K562 (cell line): ENCODE results near the gene CHD3. TPM values are rescaled to one million over a fixed set of nuclear protein-coding genes. Genes with fewer than 3 reads are reported as not detected.

Source experiments
- ATF1 ChIP-seq, 2 experiments: fragments of 450-650 bp in 1 of 2; IDR thresholded peaks; 2 replicates each; pipeline ENCODE4 v1.6.1; 2016; ENCODE audit warnings: missing compliant biosample characterization in 1 of 2, missing genetic modification characterization in 1 of 2
- CBX2 ChIP-seq: fragments of 200-600 bp; sonication (generic); IDR thresholded peaks from one replicate; pipeline ENCODE4 v1.6.1; 2012; ENCODE audit warnings: mild to moderate bottlenecking, low read length, inconsistent platforms; ENCODE audit not compliant: insufficient read depth, poor library complexity, severe bottlenecking
- CCNT2 ChIP-seq: IDR thresholded peaks from 2 replicates; pipeline ENCODE4 v1.6.1; 2011; ENCODE audit warnings: borderline replicate concordance, low read depth, mild to moderate bottlenecking, moderate library complexity, mixed read lengths, low read length; ENCODE audit not compliant: insufficient read length; ENCODE audit errors: extremely low read depth
- CHD4 ChIP-seq: fragments of 200-600 bp; sonication (generic); IDR thresholded peaks from 3 replicates; pipeline ENCODE4 v1.6.1; 2012; ENCODE audit warnings: low read depth, mild to moderate bottlenecking, mixed read lengths, low read length, inconsistent platforms; ENCODE audit not compliant: insufficient read depth, insufficient replicate concordance, poor library complexity, severe bottlenecking
- CXXC5 ChIP-seq: fragments of 250-450 bp; sonication (Bioruptor Pico); IDR thresholded peaks from 2 replicates; pipeline ENCODE4 v1.8.0; 2022; ENCODE audit warnings: inconsistent platforms, mild to moderate bottlenecking, moderate library complexity
- EP400 ChIP-seq: fragments of 450-650 bp; IDR thresholded peaks from 2 replicates; pipeline ENCODE4 v1.6.1; 2017; ENCODE audit warnings: antibody characterized with exemption, mild to moderate bottlenecking, moderate library complexity
- FOSL1 ChIP-seq: fragments of 200-800 bp; sonication (Bioruptor generic); conservative IDR thresholded peaks from 2 replicates; pipeline ENCODE4 v1.6.1; 2016; ENCODE audit warnings: missing genetic modification characterization, missing compliant biosample characterization
- FOXJ2 ChIP-seq: fragments of 200-800 bp; sonication (Bioruptor generic); IDR thresholded peaks from 2 replicates; pipeline ENCODE4 v1.6.1; 2016; ENCODE audit warnings: missing genetic modification characterization, missing compliant biosample characterization
- FOXJ3 ChIP-seq: sonication (generic); formaldehyde crosslinking; IDR thresholded peaks from 2 replicates; pipeline ENCODE4 v1.4.0; 2020; ENCODE audit warnings: mild to moderate bottlenecking, missing genetic modification reagents
- HDGF ChIP-seq: fragments of 450-650 bp; IDR thresholded peaks from 2 replicates; pipeline ENCODE4 v1.6.1; 2016
- JUND ChIP-seq, 2 experiments: IDR thresholded peaks; 2 replicates in 1 of 2; 3 replicates in 1 of 2; pipeline ENCODE4 v1.6.1; 2011; ENCODE audit warnings: borderline replicate concordance in 2 of 2, low read depth in 2 of 2, low read length in 2 of 2, improper control_type of control experiment in 1 of 2, missing biosample characterization in 1 of 2, missing genetic modification characterization in 1 of 2, missing genetic modification reagents in 1 of 2
- PTTG1 ChIP-seq: fragments of 450-650 bp; IDR thresholded peaks from 2 replicates; pipeline ENCODE4 v1.6.1; 2016; ENCODE audit warnings: low read depth, mild to moderate bottlenecking, missing genetic modification characterization, missing compliant biosample characterization
- WHSC1 ChIP-seq: IDR thresholded peaks from one replicate; pipeline ENCODE4 v1.6.1; 2012; ENCODE audit warnings: low read length, control low read depth, inconsistent platforms
- ZNF124 ChIP-seq: sonication (generic); formaldehyde crosslinking; IDR thresholded peaks from 2 replicates; pipeline ENCODE4 v1.8.1; 2022; ENCODE audit warnings: missing genetic modification reagents
- ZNF274 ChIP-seq: IDR thresholded peaks from 2 replicates; pipeline ENCODE4 v1.6.1; 2011; ENCODE audit warnings: low read depth, mild to moderate bottlenecking, low read length, moderate library complexity, borderline replicate concordance
- ZNF316 ChIP-seq: fragments of 450-650 bp; IDR thresholded peaks from 2 replicates; pipeline ENCODE4 v1.6.1; 2016
- ZNF324 ChIP-seq: fragments of 250-450 bp; sonication (Bioruptor Pico); IDR thresholded peaks from 2 replicates; pipeline ENCODE4 v1.4.0; 2020; ENCODE audit warnings: mild to moderate bottlenecking
- ZNF384 ChIP-seq: IDR thresholded peaks from 2 replicates; pipeline ENCODE4 v1.6.1; 2012; ENCODE audit warnings: low read depth, low read length, improper control_type of control experiment
- ZNF57 ChIP-seq: fragments of 450-650 bp; formaldehyde crosslinking; IDR thresholded peaks from 2 replicates; pipeline ENCODE4 v1.4.0; 2020; ENCODE audit warnings: mild to moderate bottlenecking, moderate library complexity
- ZZZ3 ChIP-seq: fragments of 450-650 bp; IDR thresholded peaks from 2 replicates; pipeline ENCODE4 v1.6.1; 2016; ENCODE audit warnings: antibody characterized with exemption, mild to moderate bottlenecking, moderate library complexity
- polyA plus RNA-seq, 8 experiments: library from polyadenylated mRNA; depleted of rRNA in 4 of 8; stranded (reverse) in 5 of 8; unstranded in 3 of 8; fragments of >200 nt; fragmentation: Nextera tagmentation in 2 of 8; fragmentation: Illumina TruSeq in 1 of 8; extraction: Ambion mirVana in 2 of 8; extraction: Trizol in 1 of 8; gene quantifications; 2 replicates each; pipeline versions ENCODE4 v1.2.1 to v1.2.3, GENCODE V29; 2011 to 2014; ENCODE audit warnings: inconsistent platforms in 1 of 8, missing spikeins in 1 of 8
- total RNA-seq, 7 experiments: library from RNA; depleted of rRNA in 6 of 7; stranded (reverse); fragments of >200 nt in 6 of 7; fragmentation: Illumina TruSeq in 2 of 7; extraction: Trizol in 2 of 7; gene quantifications; 2 replicates each; pipeline versions ENCODE4 v1.2.1 to v1.2.3, GENCODE V29; 2011 to 2021; ENCODE audit warnings: low replicate concordance in 1 of 7
- TF ChIP-seq, protein P1 (sequence below), 2 experiments: IDR thresholded peaks; 2 replicates each; pipeline ENCODE4 v1.6.1; 2011; ENCODE audit warnings: borderline replicate concordance in 1 of 2, control low read depth in 1 of 2, low read depth in 1 of 2, low read length in 1 of 2, mild to moderate bottlenecking in 1 of 2, mixed read lengths in 1 of 2, moderate library complexity in 1 of 2; ENCODE audit not compliant: insufficient read depth in 1 of 2, insufficient read length in 1 of 2, poor library complexity in 1 of 2, severe bottlenecking in 1 of 2; ENCODE audit errors: extremely low read depth in 1 of 2
- TF ChIP-seq, protein P2 (sequence below): fragments of 450-650 bp; IDR thresholded peaks from 2 replicates; pipeline ENCODE4 v1.6.1; 2017; ENCODE audit warnings: antibody characterized with exemption, mild to moderate bottlenecking

Gene CHD3
- total and polyA plus RNA-seq, 9 of the 15 experiments (the other 6 are each of a cell fraction or from before 2014, with no cell fraction given): 0.39 to 38.2 (median 21.2) TPM

DNA sequence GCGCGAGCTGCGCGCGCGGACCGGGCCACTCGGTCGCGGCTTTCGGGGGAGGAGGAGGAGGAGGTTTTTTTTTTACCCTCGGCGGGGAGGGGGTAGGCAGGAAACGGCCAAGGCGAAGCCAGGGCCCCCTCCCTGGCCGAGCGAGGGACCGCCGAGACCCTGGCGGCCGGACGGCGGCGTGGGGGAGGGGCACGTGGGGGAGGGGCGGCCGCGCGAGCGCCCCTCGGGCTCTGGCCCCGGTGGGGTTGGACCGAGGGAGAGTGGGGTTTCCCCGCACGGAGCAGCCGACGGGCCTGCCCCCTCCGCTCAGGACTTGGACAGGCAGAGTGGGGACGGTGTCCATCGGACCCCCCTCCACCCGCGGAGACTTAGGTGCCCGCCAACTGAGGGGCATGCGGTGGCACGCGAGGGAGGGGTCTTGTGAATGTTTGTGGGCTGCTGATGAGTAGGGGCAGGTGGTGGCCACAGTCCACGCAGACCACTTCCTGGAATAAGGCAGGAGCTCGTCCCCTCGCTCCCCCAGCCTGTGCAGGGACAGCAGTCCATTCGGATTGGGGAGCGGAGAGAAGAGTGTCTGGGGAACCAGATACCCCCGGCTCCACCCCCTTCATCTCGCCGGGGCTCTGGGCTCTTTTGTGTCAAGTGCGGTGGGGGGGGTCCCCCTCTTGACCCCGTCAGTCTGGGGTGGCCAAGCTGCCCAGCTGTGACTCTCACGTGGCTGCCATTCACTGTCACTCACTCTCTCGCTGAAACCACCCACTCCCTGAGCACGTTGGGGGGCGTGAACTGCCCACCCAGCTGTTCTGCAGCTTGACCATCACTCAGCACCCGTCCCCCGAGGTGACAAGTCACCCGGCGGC is 3.0 kb upstream of the CHD3 start (continued):
- TF ChIP-seq ATF1 (CRISPR knock-in tag; IDR thresholded peaks at IDR 0.05) (no peak), ATF1 (tag; IDR thresholded peaks at IDR 0.05) (peak; percentile 19; the same call in 1 of the 2 replicates), ZNF384 (peak; percentile 98), FOXJ2 (no peak), ZNF274 (no peak), JUND (IDR thresholded peaks at IDR 0.05; ENCODE audit: borderline replicate concordance, low read depth, low read length) (no peak), JUND (tag; IDR thresholded peaks at IDR 0.05; ENCODE audit: borderline replicate concordance, low read depth, low read length) (no peak), FOSL1 (peak; percentile 34; the same call in 1 of the 2 replicates), CCNT2 (peak; percentile 50), ZZZ3 (no peak), ZNF316 (no peak), ZNF324 (CRISPR knock-in tag) (no peak), CXXC5 (CRISPR knock-in tag) (peak; percentile 43; the same call in 1 of the 2 replicates), EP400 (peak; percentile 31; the same call in 1 of the 2 replicates), ZNF57 (CRISPR knock-in tag) (no peak), CHD4 (peak; percentile 11), ZNF124 (CRISPR knock-in tag) (no peak), CBX2 (no peak), PTTG1 (tag) (no peak), HDGF (no peak), FOXJ3 (CRISPR knock-in tag) (no peak), WHSC1 (no peak)
- TF ChIP-seq, protein P1, sequence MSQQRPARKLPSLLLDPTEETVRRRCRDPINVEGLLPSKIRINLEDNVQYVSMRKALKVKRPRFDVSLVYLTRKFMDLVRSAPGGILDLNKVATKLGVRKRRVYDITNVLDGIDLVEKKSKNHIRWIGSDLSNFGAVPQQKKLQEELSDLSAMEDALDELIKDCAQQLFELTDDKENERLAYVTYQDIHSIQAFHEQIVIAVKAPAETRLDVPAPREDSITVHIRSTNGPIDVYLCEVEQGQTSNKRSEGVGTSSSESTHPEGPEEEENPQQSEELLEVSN (IDR thresholded peaks at IDR 0.05; ENCODE audit: borderline replicate concordance in 1 of 2, extremely low read depth in 1 of 2, insufficient read depth in 1 of 2, insufficient read length in 1 of 2, low read depth in 1 of 2, low read length in 1 of 2, poor library complexity in 1 of 2, severe bottlenecking in 1 of 2): peak in 1 of 2 experiments; percentile 39
- TF ChIP-seq, protein P2, sequence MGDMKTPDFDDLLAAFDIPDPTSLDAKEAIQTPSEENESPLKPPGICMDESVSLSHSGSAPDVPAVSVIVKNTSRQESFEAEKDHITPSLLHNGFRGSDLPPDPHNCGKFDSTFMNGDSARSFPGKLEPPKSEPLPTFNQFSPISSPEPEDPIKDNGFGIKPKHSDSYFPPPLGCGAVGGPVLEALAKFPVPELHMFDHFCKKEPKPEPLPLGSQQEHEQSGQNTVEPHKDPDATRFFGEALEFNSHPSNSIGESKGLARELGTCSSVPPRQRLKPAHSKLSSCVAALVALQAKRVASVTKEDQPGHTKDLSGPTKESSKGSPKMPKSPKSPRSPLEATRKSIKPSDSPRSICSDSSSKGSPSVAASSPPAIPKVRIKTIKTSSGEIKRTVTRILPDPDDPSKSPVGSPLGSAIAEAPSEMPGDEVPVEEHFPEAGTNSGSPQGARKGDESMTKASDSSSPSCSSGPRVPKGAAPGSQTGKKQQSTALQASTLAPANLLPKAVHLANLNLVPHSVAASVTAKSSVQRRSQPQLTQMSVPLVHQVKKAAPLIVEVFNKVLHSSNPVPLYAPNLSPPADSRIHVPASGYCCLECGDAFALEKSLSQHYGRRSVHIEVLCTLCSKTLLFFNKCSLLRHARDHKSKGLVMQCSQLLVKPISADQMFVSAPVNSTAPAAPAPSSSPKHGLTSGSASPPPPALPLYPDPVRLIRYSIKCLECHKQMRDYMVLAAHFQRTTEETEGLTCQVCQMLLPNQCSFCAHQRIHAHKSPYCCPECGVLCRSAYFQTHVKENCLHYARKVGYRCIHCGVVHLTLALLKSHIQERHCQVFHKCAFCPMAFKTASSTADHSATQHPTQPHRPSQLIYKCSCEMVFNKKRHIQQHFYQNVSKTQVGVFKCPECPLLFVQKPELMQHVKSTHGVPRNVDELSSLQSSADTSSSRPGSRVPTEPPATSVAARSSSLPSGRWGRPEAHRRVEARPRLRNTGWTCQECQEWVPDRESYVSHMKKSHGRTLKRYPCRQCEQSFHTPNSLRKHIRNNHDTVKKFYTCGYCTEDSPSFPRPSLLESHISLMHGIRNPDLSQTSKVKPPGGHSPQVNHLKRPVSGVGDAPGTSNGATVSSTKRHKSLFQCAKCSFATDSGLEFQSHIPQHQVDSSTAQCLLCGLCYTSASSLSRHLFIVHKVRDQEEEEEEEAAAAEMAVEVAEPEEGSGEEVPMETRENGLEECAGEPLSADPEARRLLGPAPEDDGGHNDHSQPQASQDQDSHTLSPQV: peak; percentile 36; the same call in 1 of the 2 replicates
